NK-92 (cell line): ENCODE data around the gene CNNM3.
"Not testable (repeated sequence)": the region's sequence is repeated elsewhere in the genome, so short reads cannot be mapped to it uniquely, and the experiment has no call there.

Source experiments
- DNase-seq: peaks from one replicate; lab custom pipeline; 2025; ENCODE audit not compliant: unreplicated experiment; lab: John Stamatoyannopoulos, UW

CNNM3 gene

GRCh38 chr2:96861074-96861473, 45.0 kb downstream of the CNNM3 start:
- no peak for DNase-seq

GRCh38 chr2:96863056-96863455, 47.0 kb downstream of the CNNM3 start:
- DNase-seq = not testable (repeated sequence)

- DNase-seq = no peak
These were observed 47.7 kb downstream of the CNNM3 start for GRCh38 chr2:96863575-96864342.

GRCh38 chr2:96864343-96865091, 48.4 kb downstream of the CNNM3 start:
- no peak for DNase-seq

- DNase-seq = no peak
These were observed 49.6 kb downstream of the CNNM3 start for GRCh38 chr2:96865654-96866053.

- no peak for DNase-seq
These were observed 50.1 kb downstream of the CNNM3 start for GRCh38 chr2:96866149-96866548.

- DNase-seq = no peak
These were observed 50.5 kb downstream of the CNNM3 start for GRCh38 chr2:96866586-96866985.

- no peak for DNase-seq
These were observed 51.1 kb downstream of the CNNM3 start for GRCh38 chr2:96866986-96867755.

- DNase-seq = no peak
These were observed 51.9 kb downstream of the CNNM3 start for GRCh38 chr2:96867756-96868554.

GRCh38 chr2:96868555-96869280, 52.6 kb downstream of the CNNM3 start:
- DNase-seq = no peak

- no peak for DNase-seq
These were observed 53.3 kb downstream of the CNNM3 start for GRCh38 chr2:96869281-96869821.

- no peak for DNase-seq
These were observed 54.0 kb downstream of the CNNM3 start, which contains the start of gene SEMA4C for GRCh38 chr2:96869822-96870625. Gene SEMA4C, minus strand, starts transcription at chr2:96870080. Its CDS starts 2,194 bp downstream, at chr2:96867886.

- DNase-seq = no peak
These were observed 54.7 kb downstream of the CNNM3 start for GRCh38 chr2:96870626-96871255.

GRCh38 chr2:96872591-96873349, 56.7 kb downstream of the CNNM3 start:
- no peak for DNase-seq

- no peak for DNase-seq
These were observed 57.6 kb downstream of the CNNM3 start for GRCh38 chr2:96873651-96874096.

GRCh38 chr2:96874198-96874831, 58.2 kb downstream of the CNNM3 start:
- no peak for DNase-seq
